ENCODE data around the gene ESPN. TPM values are rescaled to one million over a fixed set of nuclear protein-coding genes. Genes with fewer than 3 reads are reported as not detected.
A peak's percentile ranks its signal among the peaks of the same experiment; 100 is the strongest.

Gene ESPN
- total RNA-seq, 2 experiments from 2014 or later, result not detected

- TSS peak; percentile 85 for BruUV-seq (replicated peaks)
- intact Hi-C loops (cut with micrococcal nuclease; ENCODE audit: unreplicated experiment), result loop anchor here (1.0 to 5.0 kb wide), 3 partner anchors 64 to 156 kb away; partner anchors contain the start of genes NOL9 and TAS1R1
- no peaks in the 10 kb centered on the region for H3K36me3 ChIP-seq (ENCODE audit: insufficient read depth, low read length)
- H2AFZ ChIP-seq (ENCODE audit: low read length), result peak overlapping the region; percentile 96
- peaks cover 14% of the 10 kb centered on the region for H3K4me1 ChIP-seq (ENCODE audit: insufficient read depth, low read length, poor library complexity, severe bottlenecking)
- H3K9me3 ChIP-seq (ENCODE audit: low read length), result no peaks in the 10 kb centered on the region
- ChIA-PET POLR2A (interaction anchor here (0.5 to 1.8 kb wide), 3 partner anchors 10 to 690 kb away, joined by 4 to 5 read pairs (median 4); no protein-coding TSS in a partner anchor), CTCF (ENCODE audit: unreplicated experiment) (no interaction called here)
- peak overlapping the region; percentile 77 for H3K4me3 ChIP-seq (ENCODE audit: low read depth, low read length, poor library complexity, severe bottlenecking)
- peak overlapping the region; percentile 99 for H3K4me2 ChIP-seq (ENCODE audit: low read length)
- H3K9me2 ChIP-seq (ENCODE audit: insufficient read depth, low read length), result no peaks in the 10 kb centered on the region
- TF ChIP-seq CTCF (conservative IDR thresholded peaks at IDR 0.05; ENCODE audit: low read length) (peak; percentile 68), EZH2phosphoT487 (IDR thresholded peaks at IDR 0.05; ENCODE audit: borderline replicate concordance, low read depth, low read length) (no peak)
- DNase-seq (ENCODE audit: low spot score), result peak; percentile 92
- no peaks in the 10 kb centered on the region for H3K79me2 ChIP-seq (ENCODE audit: insufficient read depth, low read depth, low read length)
- peak overlapping the region; percentile 56 for H3K27ac ChIP-seq (ENCODE audit: low read depth, low read length, poor library complexity, severe bottlenecking)
- H4K20me1 ChIP-seq (ENCODE audit: insufficient read depth, low read length), result no peaks in the 10 kb centered on the region
Observed at GRCh38 chr1:6490181-6491080, 65.9 kb downstream of the ESPN start.

- Histone ChIP-seq H2AFZ (ENCODE audit: low read length) (peak overlapping the region; percentile 96), H4K20me1 (ENCODE audit: insufficient read depth, low read length) (no peaks in the 10 kb centered on the region), H3K79me2 (ENCODE audit: insufficient read depth, low read depth, low read length) (no peaks in the 10 kb centered on the region), H3K9me3 (ENCODE audit: low read length) (no peaks in the 10 kb centered on the region), H3K27ac (ENCODE audit: low read depth, low read length, poor library complexity, severe bottlenecking) (peak overlapping the region; percentile 56), H3K36me3 (ENCODE audit: insufficient read depth, low read length) (no peaks in the 10 kb centered on the region), H3K4me3 (ENCODE audit: low read depth, low read length, poor library complexity, severe bottlenecking) (peak overlapping the region; percentile 77), H3K4me1 (ENCODE audit: insufficient read depth, low read length, poor library complexity, severe bottlenecking) (peaks cover 14% of the 10 kb centered on the region), H3K4me2 (ENCODE audit: low read length) (peak overlapping the region; percentile 99), H3K9me2 (ENCODE audit: insufficient read depth, low read length) (no peaks in the 10 kb centered on the region)
- ChIA-PET POLR2A (interaction anchor here (1.2 kb wide), 1 partner anchor 67 kb away, joined by 4 read pairs; no protein-coding TSS in a partner anchor), CTCF (ENCODE audit: unreplicated experiment) (no interaction called here)
- intact Hi-C loops (cut with micrococcal nuclease; ENCODE audit: unreplicated experiment), result loop anchor here (2.0 to 5.0 kb wide), 2 partner anchors 64 to 136 kb away; partner anchors contain the start of genes NOL9 and TAS1R1
- no TSS peak for BruUV-seq (replicated peaks)
- no peak for DNase-seq (ENCODE audit: low spot score)
- TF ChIP-seq EZH2phosphoT487 (IDR thresholded peaks at IDR 0.05; ENCODE audit: borderline replicate concordance, low read depth, low read length) (no peak), CTCF (conservative IDR thresholded peaks at IDR 0.05; ENCODE audit: low read length) (no peak)
Observed at GRCh38 chr1:6491081-6491449, 66.5 kb downstream of the ESPN start.

All from OCI-LY7 (cell line).